ENCODE measurements around the gene RBFOX2.

DNA sequence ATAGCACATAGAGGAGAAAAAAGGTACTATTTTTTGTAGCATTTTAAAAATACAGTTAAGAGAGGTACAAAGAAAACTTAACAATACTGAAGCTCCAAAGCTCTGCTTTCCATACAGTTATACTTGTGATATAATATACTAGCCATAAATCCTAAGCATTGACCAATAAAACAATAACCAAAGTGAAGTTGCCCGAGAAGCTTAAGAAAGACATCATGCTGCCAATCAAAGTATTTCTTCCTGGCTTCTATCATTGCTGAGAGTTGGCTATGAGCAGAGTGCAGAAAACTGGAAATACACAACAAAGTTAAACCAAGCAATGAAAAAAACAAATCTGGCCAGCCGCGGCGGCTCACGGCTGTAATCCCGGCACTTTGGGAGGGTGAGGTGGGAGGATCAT lies 84.2 kb downstream of the RBFOX2 start:
- TF ChIP-seq, protein P1, sequence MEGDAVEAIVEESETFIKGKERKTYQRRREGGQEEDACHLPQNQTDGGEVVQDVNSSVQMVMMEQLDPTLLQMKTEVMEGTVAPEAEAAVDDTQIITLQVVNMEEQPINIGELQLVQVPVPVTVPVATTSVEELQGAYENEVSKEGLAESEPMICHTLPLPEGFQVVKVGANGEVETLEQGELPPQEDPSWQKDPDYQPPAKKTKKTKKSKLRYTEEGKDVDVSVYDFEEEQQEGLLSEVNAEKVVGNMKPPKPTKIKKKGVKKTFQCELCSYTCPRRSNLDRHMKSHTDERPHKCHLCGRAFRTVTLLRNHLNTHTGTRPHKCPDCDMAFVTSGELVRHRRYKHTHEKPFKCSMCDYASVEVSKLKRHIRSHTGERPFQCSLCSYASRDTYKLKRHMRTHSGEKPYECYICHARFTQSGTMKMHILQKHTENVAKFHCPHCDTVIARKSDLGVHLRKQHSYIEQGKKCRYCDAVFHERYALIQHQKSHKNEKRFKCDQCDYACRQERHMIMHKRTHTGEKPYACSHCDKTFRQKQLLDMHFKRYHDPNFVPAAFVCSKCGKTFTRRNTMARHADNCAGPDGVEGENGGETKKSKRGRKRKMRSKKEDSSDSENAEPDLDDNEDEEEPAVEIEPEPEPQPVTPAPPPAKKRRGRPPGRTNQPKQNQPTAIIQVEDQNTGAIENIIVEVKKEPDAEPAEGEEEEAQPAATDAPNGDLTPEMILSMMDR (IDR thresholded peaks at IDR 0.05): no peak
- TF ChIP-seq POLR2A (IDR thresholded peaks at IDR 0.05) (no peak), POLR2AphosphoS5 (IDR thresholded peaks at IDR 0.05) (no peak), EP300 (IDR thresholded peaks at IDR 0.05) (no peak)
